HG02763 (cell line): Measurements from ENCODE around the gene MAD1L1.
"Not testable (repeated sequence)": the region's sequence is repeated elsewhere in the genome, so short reads cannot be mapped to it uniquely, and the experiment has no call there.

Experiments used
- ATAC-seq: cut with Tn5 transposase; IDR thresholded peaks from one replicate; pipeline ENCODE4 v1.9.1; 2021; ENCODE audit warnings: mild to moderate bottlenecking, moderate library complexity; ENCODE audit not compliant: unreplicated experiment

MAD1L1 gene

DNA sequence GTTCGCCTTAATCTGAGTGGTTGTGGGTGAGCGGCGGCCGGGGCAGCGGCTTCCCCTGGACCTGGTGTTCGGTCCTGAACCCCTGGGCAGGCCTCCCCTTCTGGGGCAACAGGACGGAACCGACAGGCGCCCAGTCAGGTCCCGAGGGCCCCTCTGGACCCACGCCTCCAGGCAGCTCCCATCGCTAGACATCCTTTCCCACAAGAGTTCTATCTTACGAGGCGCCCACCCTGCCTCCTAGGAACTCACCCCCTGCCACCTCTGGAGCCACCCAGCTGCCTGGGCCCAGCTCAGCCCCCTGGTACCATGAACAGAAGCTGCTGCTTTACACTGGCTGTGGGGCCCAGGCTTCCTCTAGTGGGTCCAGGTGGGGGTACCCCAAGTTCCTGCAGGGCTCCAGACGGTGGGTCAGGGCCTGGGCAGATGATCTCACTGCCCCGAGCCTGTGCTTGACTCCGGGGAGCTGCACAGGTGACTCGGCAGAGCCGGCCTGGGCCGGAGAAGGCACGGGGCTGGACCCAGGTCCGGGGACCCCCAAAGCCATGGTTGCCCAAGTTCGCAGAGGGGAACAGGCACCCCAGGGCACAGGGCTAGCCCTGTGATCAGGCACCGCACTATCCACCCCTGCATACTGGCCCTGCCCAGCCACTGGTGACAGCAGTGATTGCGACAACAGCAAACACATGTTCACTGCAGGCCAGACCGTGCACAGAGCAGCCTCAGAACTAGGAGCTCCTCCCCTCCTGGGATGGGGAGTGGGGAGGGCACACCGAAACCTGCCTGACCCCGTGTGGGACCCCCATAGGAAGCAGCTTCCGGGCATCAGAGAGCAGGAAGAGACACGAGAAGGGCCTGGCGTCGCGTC, 382.4 kb downstream of the MAD1L1 start:
- no peak for ATAC-seq

DNA sequence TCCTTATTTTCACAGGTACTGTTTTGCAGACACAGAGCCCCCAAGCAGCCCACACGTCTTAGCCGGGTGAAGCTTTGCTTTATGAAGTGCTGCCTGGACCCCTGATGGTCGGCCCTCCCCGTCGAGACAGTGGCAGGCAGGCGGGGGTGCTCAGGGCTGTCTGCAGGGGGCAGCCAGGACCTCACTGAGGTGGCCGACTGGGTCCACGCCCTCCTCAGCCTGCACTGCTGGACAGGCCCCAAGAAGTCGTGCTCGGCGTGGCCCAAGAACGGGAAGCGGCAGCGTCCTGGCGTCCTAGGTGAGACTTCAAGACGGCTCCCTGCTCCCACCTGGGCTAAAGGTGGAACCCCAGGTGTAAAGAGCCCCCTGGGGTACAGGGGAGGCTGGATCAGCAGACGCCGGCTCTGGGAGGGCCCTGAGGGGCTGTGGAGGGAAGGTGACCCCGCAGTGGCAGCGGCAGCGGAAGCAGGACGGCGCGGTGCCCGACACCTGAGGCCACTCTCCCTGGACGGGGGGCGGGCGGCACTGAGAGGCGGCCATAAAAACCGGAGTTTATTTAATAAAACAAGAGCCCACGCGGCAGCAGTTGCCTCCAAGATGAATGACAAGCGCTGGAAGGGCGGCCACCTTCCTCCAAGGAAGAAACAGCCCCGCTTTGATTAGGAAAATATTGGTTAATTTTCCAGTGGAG, 383.2 kb downstream of the MAD1L1 start:
- no peak for ATAC-seq

GRCh38 chr7:1848911-1849311, 383.8 kb downstream of the MAD1L1 start:
- no peak for ATAC-seq

GRCh38 chr7:1848013-1848640, 384.6 kb downstream of the MAD1L1 start:
- ATAC-seq = no peak

- ATAC-seq = no peak
Measured at GRCh38 chr7:1847260-1848001, 385.3 kb downstream of the MAD1L1 start.

DNA sequence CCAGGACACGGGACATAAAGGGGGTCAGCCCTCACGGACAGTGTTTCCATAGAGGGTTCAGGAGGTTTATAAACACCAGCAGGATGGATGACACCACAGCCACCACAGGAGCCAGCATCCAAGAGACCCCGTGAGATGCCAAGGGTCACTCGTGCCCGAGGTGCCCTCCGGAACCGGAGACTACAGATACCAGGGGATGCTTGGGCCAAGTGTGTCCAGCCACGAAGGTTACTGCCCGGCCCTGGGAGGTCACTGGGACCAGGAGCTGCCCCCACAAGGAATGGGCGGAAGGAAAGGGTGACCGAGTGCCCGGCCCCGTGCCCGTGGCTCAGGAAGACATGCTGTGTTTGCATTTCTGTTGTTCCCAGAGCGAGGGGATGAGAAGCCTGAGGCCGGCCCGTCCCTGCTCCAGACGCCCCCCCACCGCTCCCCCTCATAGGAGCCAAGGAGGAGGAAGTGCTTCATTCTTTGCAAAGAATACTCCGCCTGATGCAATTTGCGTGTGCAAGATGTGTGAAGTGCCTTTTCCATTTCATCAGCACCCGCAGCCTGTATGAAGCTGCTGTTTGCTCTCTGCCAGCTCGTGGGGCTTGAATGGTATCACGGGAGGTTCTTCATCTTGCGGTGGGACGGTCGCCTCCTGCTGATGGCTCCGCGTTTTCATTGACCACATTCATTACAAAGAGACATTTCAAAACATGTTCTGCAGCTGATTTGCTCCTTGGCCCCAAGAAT, 386.2 kb downstream of the MAD1L1 start:
- ATAC-seq = no peak

DNA sequence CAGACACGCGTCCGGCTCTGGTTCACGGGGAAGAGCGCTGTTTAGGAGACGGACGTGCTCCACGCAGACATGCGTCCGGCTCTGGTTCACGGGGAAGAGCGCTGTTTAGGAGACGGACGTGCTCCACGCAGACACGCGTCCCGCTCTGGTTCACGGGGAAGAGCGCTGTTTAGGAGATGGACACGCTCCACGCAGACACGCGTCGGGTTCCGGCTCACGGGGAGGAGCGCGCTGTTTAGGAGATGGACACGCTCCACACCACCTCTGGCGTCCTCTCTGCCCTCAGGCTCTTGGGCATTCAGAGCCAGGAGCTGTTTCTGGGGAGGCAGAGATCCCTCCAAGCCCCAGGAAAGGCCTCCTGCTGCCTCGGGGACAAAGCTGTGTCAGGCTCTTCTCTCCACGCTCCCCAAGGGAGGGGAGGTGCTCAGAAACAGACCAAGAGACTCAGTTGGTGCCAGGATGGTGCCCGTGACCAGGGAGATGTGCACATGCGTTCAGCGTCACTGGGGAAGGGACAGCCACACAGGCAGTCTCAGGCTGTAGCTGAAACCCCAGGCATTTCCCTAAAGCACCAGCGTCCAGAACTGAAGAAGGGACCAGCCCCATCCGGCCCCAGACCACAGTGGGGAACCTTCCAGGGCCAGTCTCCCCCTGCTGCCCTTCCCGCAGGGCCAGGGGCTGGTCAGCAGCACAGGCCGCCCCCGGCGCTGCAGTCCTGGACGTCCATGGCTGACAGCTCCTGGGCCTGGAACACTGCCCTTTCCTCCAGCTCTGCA, 387.0 kb downstream of the MAD1L1 start:
- no peak for ATAC-seq

DNA sequence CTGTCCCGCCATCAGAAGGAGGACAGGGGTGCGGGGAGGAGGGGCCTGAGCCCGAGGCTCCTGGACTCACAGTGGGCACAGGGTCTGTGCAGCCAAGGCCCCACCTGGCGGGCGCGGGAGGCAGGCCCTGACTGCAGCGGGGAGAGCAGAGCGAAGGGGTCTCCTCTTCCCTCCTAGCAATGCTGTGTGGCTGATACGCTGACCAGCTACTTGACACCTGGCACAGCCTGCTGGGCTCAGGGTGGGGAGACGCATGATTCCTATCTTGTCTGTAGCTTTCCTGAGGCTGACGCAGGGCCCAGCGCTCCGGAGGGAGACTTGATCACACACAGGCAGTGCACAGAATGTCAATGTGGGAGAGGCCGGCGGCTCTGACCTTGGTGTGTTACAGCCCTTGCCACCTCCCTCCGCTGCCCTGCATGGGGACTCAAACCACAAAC, 387.8 kb downstream of the MAD1L1 start:
- ATAC-seq = no peak

- ATAC-seq = no peak
Measured at GRCh38 chr7:1844336-1844950, 388.3 kb downstream of the MAD1L1 start.

DNA sequence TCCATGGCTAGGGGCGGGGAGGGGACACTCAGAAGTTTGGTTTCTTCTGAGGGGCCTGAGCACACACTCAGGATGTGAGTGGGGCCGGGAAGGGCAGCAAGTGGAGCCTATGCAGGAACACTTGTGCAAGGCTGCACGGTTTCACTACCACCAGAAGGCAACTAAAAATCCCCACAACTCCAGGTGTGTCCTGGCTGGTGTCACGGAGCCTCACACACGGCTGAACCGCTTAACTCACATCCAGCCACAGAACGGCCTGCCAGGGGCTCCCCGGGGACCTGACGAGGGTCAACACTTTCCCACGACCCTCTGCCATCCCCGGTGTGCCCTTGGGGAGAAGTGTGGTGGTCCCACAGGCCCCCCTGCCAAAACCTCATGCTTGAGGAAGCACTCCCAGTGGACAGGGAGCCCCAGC, 388.8 kb downstream of the MAD1L1 start:
- no peak for ATAC-seq

DNA sequence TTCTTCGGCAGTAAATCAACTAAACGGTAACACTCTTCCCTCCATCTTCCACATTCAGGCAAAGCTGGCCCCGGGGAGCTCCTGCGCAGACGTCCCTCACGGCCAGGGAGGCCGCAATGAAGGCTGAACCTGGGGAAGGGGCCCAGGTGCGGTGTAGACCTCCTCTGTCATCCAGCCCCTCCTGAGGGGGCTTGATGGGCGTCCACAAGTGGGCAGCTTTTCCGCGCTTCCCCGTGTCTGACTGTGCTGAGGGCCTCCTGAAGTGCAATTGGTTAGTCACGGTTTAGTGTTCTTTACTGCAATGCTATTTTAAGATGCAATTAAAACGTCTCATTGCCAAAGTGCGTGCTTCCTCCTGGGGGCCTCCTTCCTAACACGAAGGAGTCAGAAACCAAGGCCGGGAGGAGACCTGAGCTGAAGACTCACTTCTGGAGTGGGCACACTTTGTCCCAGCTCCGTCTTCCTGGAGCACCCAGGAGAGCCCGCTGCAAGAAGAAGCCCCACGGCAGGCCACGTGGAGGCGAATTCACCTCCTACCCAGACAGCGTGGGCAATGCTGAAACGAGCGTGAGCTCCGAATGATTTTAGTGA, 389.4 kb downstream of the MAD1L1 start:
- no peak for ATAC-seq

- no peak for ATAC-seq
Measured at GRCh38 chr7:1842321-1843221, 390.2 kb downstream of the MAD1L1 start.

- not testable (repeated sequence) for ATAC-seq
Measured at GRCh38 chr7:1841286-1842021, 391.3 kb downstream of the MAD1L1 start.

GRCh38 chr7:1840744-1841143, 392.0 kb downstream of the MAD1L1 start:
- not testable (repeated sequence) for ATAC-seq

GRCh38 chr7:1839701-1840100, 393.0 kb downstream of the MAD1L1 start:
- ATAC-seq = no peak

DNA sequence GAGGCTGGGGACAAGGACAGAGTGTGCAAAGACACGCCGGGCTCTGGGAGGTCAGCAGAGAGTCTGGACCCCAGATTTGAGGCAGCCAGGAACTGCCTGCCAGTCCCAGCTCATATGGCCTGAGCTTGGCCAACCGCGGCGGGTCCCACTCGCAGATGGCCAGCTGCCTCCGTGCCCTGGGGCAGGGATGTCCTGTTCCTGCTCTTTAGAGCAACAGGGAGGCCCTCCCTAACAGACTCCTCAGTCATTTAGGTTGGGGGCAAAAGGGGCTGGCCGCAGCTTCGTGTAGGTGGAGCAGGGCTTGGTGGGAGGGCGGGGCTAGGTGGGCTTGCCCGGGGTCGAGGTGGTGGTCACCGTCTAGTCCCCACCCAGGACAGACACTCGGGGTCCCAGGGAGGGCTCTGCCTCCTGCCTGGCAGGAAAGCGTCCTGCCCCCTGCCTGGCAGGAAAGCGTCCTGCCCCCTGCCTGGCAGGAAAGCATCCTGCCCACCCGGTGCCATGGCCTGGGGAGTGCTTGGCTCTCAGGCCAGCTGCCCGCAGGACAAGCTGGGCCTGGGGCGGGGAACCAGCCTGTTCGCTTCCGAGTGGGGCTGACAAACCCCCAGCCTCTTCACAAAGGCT, 393.7 kb downstream of the MAD1L1 start:
- ATAC-seq = not testable (repeated sequence)

- not testable (repeated sequence) for ATAC-seq
Measured at GRCh38 chr7:1838544-1838872, 394.2 kb downstream of the MAD1L1 start.
